Urinary bladder (tissue), 4 donors: ENCODE data around the gene OXTR. TPM values are rescaled to one million over a fixed set of nuclear protein-coding genes. Genes with fewer than 3 reads are reported as not detected.

ENCODE experiments used
- DNase-seq: peaks from one replicate; pipeline ENCODE4 v3.0.0-alpha.2; 2015; ENCODE audit errors: extremely low spot score
- H3K27ac ChIP-seq: one replicate; pipeline ENCODE4 v1.5.1; 2013; ENCODE audit warnings: low read depth, mild to moderate bottlenecking, moderate library complexity
- H3K36me3 ChIP-seq: one replicate; pipeline ENCODE4 v1.6.1; 2013; ENCODE audit warnings: mild to moderate bottlenecking, moderate library complexity; ENCODE audit not compliant: insufficient read depth
- H3K4me1 ChIP-seq: one replicate; pipeline ENCODE4 v1.6.1; 2013; ENCODE audit warnings: mild to moderate bottlenecking, moderate library complexity; ENCODE audit not compliant: insufficient read depth
- H3K4me3 ChIP-seq: one replicate; pipeline ENCODE4 v1.5.1; 2013; ENCODE audit warnings: low read depth, low read length
- WGBS: extraction: QIAGEN DNeasy Blood & Tissue Kit; methylation state at CpG from one replicate; pipeline ENCODE4 v1.1.7; 2013; 5-methylcytosine and 5-hydroxymethylcytosine counted together
- polyA plus RNA-seq: library from polyadenylated mRNA; stranded (reverse); fragments of 200-250 nt; gene quantifications from one replicate; pipeline ENCODE4 v1.2.3, GENCODE V29; 2013
- total RNA-seq: library from RNA; depleted of rRNA; stranded (reverse); fragments of >200 nt; gene quantifications from one replicate; pipeline ENCODE4 v1.2.3, GENCODE V29; 2014
- donor health status: healthy with polysubstance abuse.
- donor health status: healthy.

Gene OXTR
- 1.6 TPM for total RNA-seq
- polyA plus RNA-seq: 0.41 TPM

- Histone ChIP-seq H3K36me3 (no peaks in the 10 kb centered on the region), H3K4me1 (no peaks in the 10 kb centered on the region), H3K27ac (no peak within 1 kb of the TSS), H3K4me3 (no peak within 1 kb of the TSS)
- DNase-seq: no peak
- 5% methylated on average over 53 of the region's 53 CpGs for WGBS
Measured at GRCh38 chr3:8769088-8769822, at the start of gene OXTR. Gene OXTR (minus strand): TSS chr3:8769613. CDS start chr3:8768187, 1,426 bp downstream.

GRCh38 chr3:8817486-8817885, 48.1 kb upstream of the OXTR start:
- Histone ChIP-seq H3K27ac (no peak overlapping the region), H3K4me3 (no peak overlapping the region), H3K4me1 (no peaks in the 10 kb centered on the region), H3K36me3 (no peaks in the 10 kb centered on the region)
- no peak for DNase-seq
- 94% methylated on average over 2 of the region's 2 CpGs for WGBS

GRCh38 chr3:8816106-8816505, 46.7 kb upstream of the OXTR start:
- Histone ChIP-seq H3K36me3 (no peaks in the 10 kb centered on the region), H3K4me1 (no peaks in the 10 kb centered on the region), H3K4me3 (no peak overlapping the region), H3K27ac (no peak overlapping the region)
- 95% methylated on average over 6 of the region's 6 CpGs for WGBS
- DNase-seq: no peak

GRCh38 chr3:8813411-8813810, 44.0 kb upstream of the OXTR start:
- H3K36me3 ChIP-seq: no peaks in the 10 kb centered on the region
- no peak for DNase-seq
- no peaks in the 10 kb centered on the region for H3K4me1 ChIP-seq
- WGBS: 96% methylated on average over 1 of the region's 1 CpG
- H3K4me3 ChIP-seq: no peak overlapping the region
- H3K27ac ChIP-seq: no peak overlapping the region

GRCh38 chr3:8810561-8810960, 41.1 kb upstream of the OXTR start:
- 93% methylated on average over 2 of the region's 2 CpGs for WGBS
- H3K4me1 ChIP-seq: no peaks in the 10 kb centered on the region

GRCh38 chr3:8805774-8806173, 36.4 kb upstream of the OXTR start:
- Histone ChIP-seq H3K4me1 (no peaks in the 10 kb centered on the region), H3K27ac (no peak overlapping the region), H3K4me3 (no peak overlapping the region), H3K36me3 (no peaks in the 10 kb centered on the region)
- WGBS: 88% methylated on average over 2 of the region's 2 CpGs
- DNase-seq: no peak

More at GRCh38 chr3:8810561-8810960, 41.1 kb upstream of the OXTR start:
- Histone ChIP-seq H3K4me3 (no peak overlapping the region), H3K36me3 (no peaks in the 10 kb centered on the region), H3K27ac (no peak overlapping the region)
- no peak for DNase-seq

GRCh38 chr3:8802256-8802655, 32.8 kb upstream of the OXTR start:
- 82% methylated on average over 3 of the region's 3 CpGs for WGBS
- Histone ChIP-seq H3K36me3 (no peaks in the 10 kb centered on the region), H3K4me1 (no peaks in the 10 kb centered on the region), H3K4me3 (no peak overlapping the region), H3K27ac (no peak overlapping the region)
- DNase-seq: no peak

- no peak overlapping the region for H3K27ac ChIP-seq
- WGBS: 63% methylated on average over 3 of the region's 3 CpGs
- no peaks in the 10 kb centered on the region for H3K4me1 ChIP-seq
- no peaks in the 10 kb centered on the region for H3K36me3 ChIP-seq
- no peak for DNase-seq
- H3K4me3 ChIP-seq: no peak overlapping the region
Measured at GRCh38 chr3:8800016-8800415, 30.6 kb upstream of the OXTR start.

- WGBS: 69% methylated on average over 3 of the region's 3 CpGs
- Histone ChIP-seq H3K27ac (no peak overlapping the region), H3K4me1 (no peaks in the 10 kb centered on the region), H3K36me3 (no peaks in the 10 kb centered on the region), H3K4me3 (no peak overlapping the region)
- no peak for DNase-seq
Measured at GRCh38 chr3:8794247-8794646, 24.8 kb upstream of the OXTR start.

GRCh38 chr3:8793242-8793641, 23.8 kb upstream of the OXTR start:
- Histone ChIP-seq H3K4me1 (no peaks in the 10 kb centered on the region), H3K27ac (no peak overlapping the region), H3K4me3 (no peak overlapping the region), H3K36me3 (no peaks in the 10 kb centered on the region)
- DNase-seq: no peak
- WGBS: 88% methylated on average over 7 of the region's 7 CpGs

GRCh38 chr3:8790529-8790928, 21.1 kb upstream of the OXTR start:
- H3K4me1 ChIP-seq: no peaks in the 10 kb centered on the region
- no peak overlapping the region for H3K4me3 ChIP-seq

GRCh38 chr3:8784676-8785435, 15.4 kb upstream of the OXTR start:
- 72% methylated on average over 3 of the region's 3 CpGs for WGBS
- no peaks in the 10 kb centered on the region for H3K36me3 ChIP-seq
- H3K27ac ChIP-seq: no peak overlapping the region
- H3K4me3 ChIP-seq: no peak overlapping the region
- H3K4me1 ChIP-seq: no peaks in the 10 kb centered on the region
- DNase-seq: no peak

More at GRCh38 chr3:8790529-8790928, 21.1 kb upstream of the OXTR start:
- DNase-seq: no peak
- WGBS: 88% methylated on average over 2 of the region's 2 CpGs
- Histone ChIP-seq H3K27ac (no peak overlapping the region), H3K36me3 (no peaks in the 10 kb centered on the region)

- Histone ChIP-seq H3K4me1 (no peaks in the 10 kb centered on the region), H3K36me3 (no peaks in the 10 kb centered on the region), H3K27ac (no peak overlapping the region), H3K4me3 (no peak overlapping the region)
- no peak for DNase-seq
Measured at GRCh38 chr3:8780279-8780678, 10.9 kb upstream of the OXTR start.

- DNase-seq: no peak
- H3K4me1 ChIP-seq: no peaks in the 10 kb centered on the region
- H3K36me3 ChIP-seq: no peaks in the 10 kb centered on the region
- WGBS: 88% methylated on average over 5 of the region's 5 CpGs
- H3K27ac ChIP-seq: no peak overlapping the region
- no peak overlapping the region for H3K4me3 ChIP-seq
Measured at GRCh38 chr3:8778475-8778874, 9.1 kb upstream of the OXTR start.
